DND-41 (cell line): ENCODE data around the gene MGAT5.

Source experiments
- CTCF ChIP-seq: IDR thresholded peaks from 2 replicates; pipeline ENCODE4 v1.5.1; 2012; ENCODE audit warnings: borderline replicate concordance, low read length, moderate library complexity, mild to moderate bottlenecking; ENCODE audit not compliant: poor library complexity, severe bottlenecking; ENCODE audit errors: extremely low read depth
- EZH2 ChIP-seq: IDR thresholded peaks from 3 replicates; pipeline ENCODE4 v1.6.1; 2012; ENCODE audit warnings: borderline replicate concordance, low read depth, mild to moderate bottlenecking, moderate library complexity, low read length, inconsistent platforms; ENCODE audit not compliant: severe bottlenecking

GRCh38 chr2:134247679-134248078 lies 6.2 kb upstream of the MGAT5 start:
- TF ChIP-seq CTCF (no peak), EZH2 (no peak)
